22Rv1 (cell line): ENCODE results near the gene LRSAM1.

Experiments used
- ZFX ChIP-seq: fragments of 450-650 bp; IDR thresholded peaks from 2 replicates; pipeline ENCODE4 v1.6.1; 2017; ENCODE audit warnings: antibody characterized with exemption, borderline replicate concordance
- TF ChIP-seq, protein P1 (sequence below): fragments of 450-650 bp; IDR thresholded peaks from 2 replicates; pipeline ENCODE4 v1.5.1; 2017; ENCODE audit warnings: mild to moderate bottlenecking

DNA sequence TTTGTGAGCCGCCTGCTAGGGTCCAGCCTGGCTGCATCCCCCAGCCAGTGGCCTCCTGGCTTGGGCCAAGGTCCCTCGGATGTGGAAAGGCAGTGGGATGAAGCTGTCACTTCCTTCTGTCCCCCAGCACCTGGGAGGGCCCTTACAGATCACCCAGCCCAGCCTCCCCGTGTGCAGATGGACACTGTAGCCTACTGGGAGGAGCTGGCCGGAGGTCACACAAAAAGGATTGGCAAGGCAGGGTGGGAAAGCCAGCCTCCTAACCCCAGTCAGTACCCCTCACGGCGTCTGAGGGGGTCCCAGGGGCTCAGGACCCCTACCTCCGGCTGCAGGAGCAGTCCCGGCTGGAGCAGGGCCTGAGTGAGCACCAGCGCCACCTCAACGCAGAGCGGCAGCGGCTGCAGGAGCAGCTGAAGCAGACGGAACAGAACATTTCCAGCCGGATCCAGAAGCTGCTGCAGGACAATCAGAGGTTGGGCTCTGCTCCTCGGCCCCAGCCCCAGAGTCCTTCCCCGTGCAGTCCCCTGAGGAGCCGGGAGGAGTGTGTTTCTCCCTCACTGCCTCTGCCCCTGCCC, 28.3 kb downstream of the LRSAM1 start:
- TF ChIP-seq, protein P1, sequence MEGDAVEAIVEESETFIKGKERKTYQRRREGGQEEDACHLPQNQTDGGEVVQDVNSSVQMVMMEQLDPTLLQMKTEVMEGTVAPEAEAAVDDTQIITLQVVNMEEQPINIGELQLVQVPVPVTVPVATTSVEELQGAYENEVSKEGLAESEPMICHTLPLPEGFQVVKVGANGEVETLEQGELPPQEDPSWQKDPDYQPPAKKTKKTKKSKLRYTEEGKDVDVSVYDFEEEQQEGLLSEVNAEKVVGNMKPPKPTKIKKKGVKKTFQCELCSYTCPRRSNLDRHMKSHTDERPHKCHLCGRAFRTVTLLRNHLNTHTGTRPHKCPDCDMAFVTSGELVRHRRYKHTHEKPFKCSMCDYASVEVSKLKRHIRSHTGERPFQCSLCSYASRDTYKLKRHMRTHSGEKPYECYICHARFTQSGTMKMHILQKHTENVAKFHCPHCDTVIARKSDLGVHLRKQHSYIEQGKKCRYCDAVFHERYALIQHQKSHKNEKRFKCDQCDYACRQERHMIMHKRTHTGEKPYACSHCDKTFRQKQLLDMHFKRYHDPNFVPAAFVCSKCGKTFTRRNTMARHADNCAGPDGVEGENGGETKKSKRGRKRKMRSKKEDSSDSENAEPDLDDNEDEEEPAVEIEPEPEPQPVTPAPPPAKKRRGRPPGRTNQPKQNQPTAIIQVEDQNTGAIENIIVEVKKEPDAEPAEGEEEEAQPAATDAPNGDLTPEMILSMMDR: no peak
- no peak for TF ChIP-seq ZFX
